GM12878 (cell line): ENCODE measurements around the gene RNF220. TPM values are rescaled to one million over a fixed set of nuclear protein-coding genes. Genes with fewer than 3 reads are reported as not detected.

Experiments
- ATAC-seq: fragments of 200-7000 bp; cut with Tn5 transposase; 3 replicates; pipeline ENCODE4 v1.9.1; 2020; ENCODE audit warnings: mild to moderate bottlenecking, moderate library complexity
- BruUV-seq: library from RNA; stranded (reverse); fragments of 400-500 nt; replicated peaks from 2 replicates; lab custom pipeline; 2021; lab: Mats Ljungman, UMichigan
- CTCF ChIA-PET: fragments of 300-600 bp; sonication (Branson Sonifier 250); formaldehyde crosslinking; extraction: SDS; loops from one replicate; lab custom pipeline; 2021; ENCODE audit warnings: inconsistent platforms; lab: Yijun Ruan, JAX
- POLR2A ChIA-PET: fragments of 350-600 bp; formaldehyde crosslinking; extraction: SDS; loops from one replicate; lab custom pipeline; 2021; ENCODE audit warnings: inconsistent platforms; lab: Charles Lee
- RAD21 ChIA-PET: fragments of 300-600 bp; sonication (Branson Sonifier 250); formaldehyde crosslinking; loops from one replicate; lab custom pipeline; 2023; ENCODE audit warnings: antibody characterized with exemption; ENCODE audit not compliant: unreplicated experiment; lab: Charles Lee
- SMC1A ChIA-PET: fragments of 300-600 bp; sonication (Branson Sonifier 250); formaldehyde crosslinking; loops from one replicate; lab custom pipeline; 2023; ENCODE audit not compliant: unreplicated experiment, uncharacterized antibody; lab: Charles Lee
- DNase-seq: peaks from one replicate; pipeline ENCODE4 v3.0.0-alpha.2; 2011; ENCODE audit warnings: low read depth, low spot score
- FAIRE-seq: peaks from 3 replicates; lab custom pipeline; 2011; peaks lifted over from hg19 to GRCh38; lab: Jason Lieb, UNC
- H2AFZ ChIP-seq: 2 replicates; pipeline ENCODE4 v1.6.0; 2011; ENCODE audit warnings: low read depth, low read length, control low read depth; ENCODE audit not compliant: control insufficient read depth
- H3K27ac ChIP-seq: 2 replicates; pipeline ENCODE4 v1.5.1; 2011; ENCODE audit warnings: control low read depth; ENCODE audit not compliant: control insufficient read depth, insufficient read depth
- H3K27me3 ChIP-seq, 2 experiments: replicated peaks in 1 of 2; 2 replicates each; pipeline versions ENCODE4 v1.6.0 to v1.6.1; 2011; ENCODE audit warnings: low read length in 1 of 2; ENCODE audit not compliant: control insufficient read depth in 2 of 2, insufficient read depth in 2 of 2
- H3K36me3 ChIP-seq, 2 experiments: 2 replicates each; pipeline ENCODE4 v1.5.1; 2011; ENCODE audit warnings: low read length in 1 of 2; ENCODE audit not compliant: control insufficient read depth in 2 of 2, insufficient read depth in 2 of 2
- H3K4me1 ChIP-seq: 2 replicates; pipeline ENCODE4 v1.6.1; 2011; ENCODE audit warnings: mild to moderate bottlenecking, low read length, moderate library complexity, mixed read lengths; ENCODE audit not compliant: control insufficient read depth, insufficient read depth
- H3K4me2 ChIP-seq: 2 replicates; pipeline ENCODE4 v1.6.0; 2011; ENCODE audit warnings: control low read depth; ENCODE audit not compliant: control insufficient read depth, insufficient read depth
- H3K4me3 ChIP-seq: fragments of 200-600 bp; sonication (generic); 2 replicates; pipeline ENCODE4 v1.5.1; 2016
- H3K79me2 ChIP-seq: 2 replicates; pipeline ENCODE4 v1.6.0; 2011; ENCODE audit warnings: low read length; ENCODE audit not compliant: control insufficient read depth, insufficient read depth
- H3K9ac ChIP-seq: 2 replicates; pipeline ENCODE4 v1.8.0; 2011; ENCODE audit warnings: low read length, control low read depth, mixed read lengths; ENCODE audit not compliant: control insufficient read depth, insufficient read depth
- H3K9me3 ChIP-seq: replicated peaks from 3 replicates; pipeline ENCODE4 v1.5.1; 2011; ENCODE audit warnings: mild to moderate bottlenecking, low read length; ENCODE audit not compliant: control insufficient read depth, insufficient read depth
- H4K20me1 ChIP-seq: 2 replicates; pipeline ENCODE4 v1.6.0; 2011; ENCODE audit not compliant: control insufficient read depth, insufficient read depth
- MTA3 ChIP-seq: IDR thresholded peaks from 2 replicates; pipeline ENCODE4 v1.6.1; 2012; ENCODE audit warnings: low read length, inconsistent platforms, borderline replicate concordance
- MYC ChIP-seq: IDR thresholded peaks from 2 replicates; pipeline ENCODE4 v1.6.1; 2011; ENCODE audit warnings: mild to moderate bottlenecking, low read length, moderate library complexity, inconsistent platforms; ENCODE audit not compliant: insufficient read depth, insufficient replicate concordance, insufficient read length, severe bottlenecking
- NFYB ChIP-seq: IDR thresholded peaks from 2 replicates; pipeline ENCODE4 v1.6.1; 2011; ENCODE audit warnings: low read depth, mild to moderate bottlenecking, low read length, improper control_type of control experiment, moderate library complexity; ENCODE audit not compliant: insufficient read depth
- NR2F1 ChIP-seq: fragments of 450-650 bp; conservative IDR thresholded peaks from 2 replicates; pipeline ENCODE4 v1.6.1; 2017; ENCODE audit warnings: mild to moderate bottlenecking
- RUNX3 ChIP-seq: IDR thresholded peaks from 2 replicates; pipeline ENCODE4 v1.6.1; 2012; ENCODE audit warnings: low read length, inconsistent platforms
- SIX5 ChIP-seq: IDR thresholded peaks from 2 replicates; pipeline ENCODE4 v1.6.1; 2011; ENCODE audit warnings: mild to moderate bottlenecking, low read depth, low read length, moderate library complexity; ENCODE audit not compliant: severe bottlenecking
- SMC3 ChIP-seq: IDR thresholded peaks from 2 replicates; pipeline ENCODE4 v1.6.1; 2011; ENCODE audit warnings: low read length, improper control_type of control experiment, borderline replicate concordance
- SREBF2 ChIP-seq: IDR thresholded peaks from 2 replicates; pipeline ENCODE4 v1.6.1; 2012; ENCODE audit warnings: mild to moderate bottlenecking, low read length
- STAT3 ChIP-seq: IDR thresholded peaks from 2 replicates; pipeline ENCODE4 v1.6.1; 2011; ENCODE audit warnings: low read depth, low read length, improper control_type of control experiment
- YBX1 ChIP-seq: fragments of 450-650 bp; IDR thresholded peaks from 2 replicates; pipeline ENCODE4 v1.6.1; 2016; ENCODE audit warnings: antibody characterized with exemption
- ZNF622 ChIP-seq: fragments of 450-650 bp; IDR thresholded peaks from 2 replicates; pipeline ENCODE4 v1.6.1; 2017; ENCODE audit warnings: mild to moderate bottlenecking, inconsistent platforms
- WGBS: methylation state at CpG from one replicate; pipeline ENCODE4 v1.1.6; 2016; ENCODE audit warnings: low lambda C conversion rate; ENCODE audit not compliant: insufficient replicate concordance, insufficient coverage; ENCODE audit errors: missing lambda C conversion rate; 5-methylcytosine and 5-hydroxymethylcytosine counted together
- in situ Hi-C: fragments of 300-500 bp; cut with MboI; formaldehyde crosslinking; loops from 9 replicates; pipeline ENCODE4 v1.14.3; 2018; ENCODE audit warnings: mixed read lengths
- intact Hi-C: fragments of 100-400 bp; cut with micrococcal nuclease; formaldehyde crosslinking; loops from one replicate; pipeline ENCODE4 v1.14.2; 2022; ENCODE audit not compliant: unreplicated experiment
- polyA plus RNA-seq, 11 experiments: library from polyadenylated mRNA; depleted of rRNA in 4 of 11; unstranded in 6 of 11; stranded (reverse) in 5 of 11; fragments of >200 nt; fragmentation: Nextera tagmentation in 4 of 11; fragmentation: Illumina TruSeq in 1 of 11; extraction: Ambion mirVana in 4 of 11; extraction: Trizol in 1 of 11; gene quantifications; 1 replicate in 1 of 11; 2 replicates in 10 of 11; pipeline versions ENCODE4 v1.2.1 to v1.2.3, GENCODE V29; 2011 to 2016; ENCODE audit warnings: inconsistent platforms in 2 of 11, missing spikeins in 2 of 11, low read depth in 1 of 11
- total RNA-seq, 4 experiments: library from RNA; depleted of rRNA in 3 of 4; stranded (reverse); fragments of >200 nt in 3 of 4; fragmentation: Illumina TruSeq in 1 of 4; extraction: Trizol in 1 of 4; gene quantifications; 2 replicates each; pipeline versions ENCODE4 v1.2.1 to v1.2.3, GENCODE V29; 2013 to 2021
- TF ChIP-seq, protein P1 (sequence below): IDR thresholded peaks from 2 replicates; pipeline ENCODE4 v1.6.1; 2012; ENCODE audit warnings: mild to moderate bottlenecking, low read depth, low read length
- TF ChIP-seq, protein P2 (sequence below): fragments of 450-650 bp; IDR thresholded peaks from 2 replicates; pipeline ENCODE4 v1.6.1; 2017; ENCODE audit warnings: mild to moderate bottlenecking, moderate library complexity
- TF ChIP-seq, protein P3 (sequence below): fragments of 450-650 bp; formaldehyde crosslinking; IDR thresholded peaks from 2 replicates; pipeline ENCODE4 v1.5.0; 2022; ENCODE audit warnings: mild to moderate bottlenecking, missing genetic modification characterization

RNF220 gene
- total and polyA plus RNA-seq, 10 of the 15 experiments (the other 5 are each of a cell fraction or from before 2014, with no cell fraction given) = 4.6 to 84.1 (median 53.7) TPM

DNA sequence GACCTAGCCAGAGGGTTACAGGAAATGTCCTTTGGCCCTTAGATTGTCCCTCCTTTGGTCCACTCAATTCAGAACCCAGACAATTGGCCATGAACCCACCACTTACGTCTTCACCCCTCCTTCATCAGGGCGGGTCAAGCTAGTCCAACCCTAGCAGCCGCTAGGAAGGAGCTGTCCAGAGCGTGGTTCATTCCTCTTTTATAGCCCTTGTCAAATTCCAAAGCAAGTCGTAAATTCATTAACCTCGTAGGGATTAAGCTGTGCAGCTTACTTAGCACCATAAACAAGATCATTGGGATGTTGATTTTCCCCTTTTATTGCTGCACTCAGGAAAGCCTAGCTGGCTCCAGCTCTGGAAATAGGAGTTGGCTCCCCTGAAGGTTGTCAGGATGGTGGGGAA lies 179.1 kb downstream of the RNF220 start:
- no peaks in the 10 kb centered on the region for H3K9me3 ChIP-seq
- SMC1A ChIA-PET = interaction anchor here (1.1 kb wide), 1 partner anchor 11 kb away, joined by 5 read pairs; no protein-coding TSS in a partner anchor
- intact Hi-C loops = no loop called here
- no peaks in the 10 kb centered on the region for H3K4me1 ChIP-seq
- ATAC-seq (no peak), DNase-seq (no peak), FAIRE-seq (no peak)
- H3K9ac ChIP-seq = no peak overlapping the region
- POLR2A ChIA-PET = interaction anchor here (0.6 kb wide), 1 partner anchor 23 kb away, joined by 5 read pairs; no protein-coding TSS in a partner anchor
- H3K4me2 ChIP-seq = no peak overlapping the region
- RAD21 ChIA-PET = no interaction called here
- no peaks in the 10 kb centered on the region for H4K20me1 ChIP-seq
- no peak overlapping the region for H2AFZ ChIP-seq
- 30% methylated on average over 6 of the region's 6 CpGs for WGBS
- peaks cover 0 to 3% of the 10 kb centered on the region in 2 experiments; a peak in 2 of 4 replicates for H3K27me3 ChIP-seq
- CTCF ChIA-PET = interaction anchor here (0.8 to 1.2 kb wide), 2 partner anchors 11 to 12 kb away, joined by 3 to 13 read pairs; no protein-coding TSS in a partner anchor
- no peak overlapping the region for H3K4me3 ChIP-seq
- H3K79me2 ChIP-seq = no peaks in the 10 kb centered on the region
- BruUV-seq = no TSS peak
- H3K27ac ChIP-seq = no peak overlapping the region
- in situ Hi-C loops = no loop called here
- H3K36me3 ChIP-seq = no peaks in the 10 kb centered on the region
- no peak for TF ChIP-seq SIX5
- TF ChIP-seq SREBF2 = no peak
- no peak for TF ChIP-seq MTA3
- TF ChIP-seq YBX1 = no peak
- TF ChIP-seq SMC3 = no peak
- no peak for TF ChIP-seq RUNX3
- TF ChIP-seq MYC = no peak
- TF ChIP-seq, protein P1, sequence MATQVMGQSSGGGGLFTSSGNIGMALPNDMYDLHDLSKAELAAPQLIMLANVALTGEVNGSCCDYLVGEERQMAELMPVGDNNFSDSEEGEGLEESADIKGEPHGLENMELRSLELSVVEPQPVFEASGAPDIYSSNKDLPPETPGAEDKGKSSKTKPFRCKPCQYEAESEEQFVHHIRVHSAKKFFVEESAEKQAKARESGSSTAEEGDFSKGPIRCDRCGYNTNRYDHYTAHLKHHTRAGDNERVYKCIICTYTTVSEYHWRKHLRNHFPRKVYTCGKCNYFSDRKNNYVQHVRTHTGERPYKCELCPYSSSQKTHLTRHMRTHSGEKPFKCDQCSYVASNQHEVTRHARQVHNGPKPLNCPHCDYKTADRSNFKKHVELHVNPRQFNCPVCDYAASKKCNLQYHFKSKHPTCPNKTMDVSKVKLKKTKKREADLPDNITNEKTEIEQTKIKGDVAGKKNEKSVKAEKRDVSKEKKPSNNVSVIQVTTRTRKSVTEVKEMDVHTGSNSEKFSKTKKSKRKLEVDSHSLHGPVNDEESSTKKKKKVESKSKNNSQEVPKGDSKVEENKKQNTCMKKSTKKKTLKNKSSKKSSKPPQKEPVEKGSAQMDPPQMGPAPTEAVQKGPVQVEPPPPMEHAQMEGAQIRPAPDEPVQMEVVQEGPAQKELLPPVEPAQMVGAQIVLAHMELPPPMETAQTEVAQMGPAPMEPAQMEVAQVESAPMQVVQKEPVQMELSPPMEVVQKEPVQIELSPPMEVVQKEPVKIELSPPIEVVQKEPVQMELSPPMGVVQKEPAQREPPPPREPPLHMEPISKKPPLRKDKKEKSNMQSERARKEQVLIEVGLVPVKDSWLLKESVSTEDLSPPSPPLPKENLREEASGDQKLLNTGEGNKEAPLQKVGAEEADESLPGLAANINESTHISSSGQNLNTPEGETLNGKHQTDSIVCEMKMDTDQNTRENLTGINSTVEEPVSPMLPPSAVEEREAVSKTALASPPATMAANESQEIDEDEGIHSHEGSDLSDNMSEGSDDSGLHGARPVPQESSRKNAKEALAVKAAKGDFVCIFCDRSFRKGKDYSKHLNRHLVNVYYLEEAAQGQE = no peak
- TF ChIP-seq, protein P2, sequence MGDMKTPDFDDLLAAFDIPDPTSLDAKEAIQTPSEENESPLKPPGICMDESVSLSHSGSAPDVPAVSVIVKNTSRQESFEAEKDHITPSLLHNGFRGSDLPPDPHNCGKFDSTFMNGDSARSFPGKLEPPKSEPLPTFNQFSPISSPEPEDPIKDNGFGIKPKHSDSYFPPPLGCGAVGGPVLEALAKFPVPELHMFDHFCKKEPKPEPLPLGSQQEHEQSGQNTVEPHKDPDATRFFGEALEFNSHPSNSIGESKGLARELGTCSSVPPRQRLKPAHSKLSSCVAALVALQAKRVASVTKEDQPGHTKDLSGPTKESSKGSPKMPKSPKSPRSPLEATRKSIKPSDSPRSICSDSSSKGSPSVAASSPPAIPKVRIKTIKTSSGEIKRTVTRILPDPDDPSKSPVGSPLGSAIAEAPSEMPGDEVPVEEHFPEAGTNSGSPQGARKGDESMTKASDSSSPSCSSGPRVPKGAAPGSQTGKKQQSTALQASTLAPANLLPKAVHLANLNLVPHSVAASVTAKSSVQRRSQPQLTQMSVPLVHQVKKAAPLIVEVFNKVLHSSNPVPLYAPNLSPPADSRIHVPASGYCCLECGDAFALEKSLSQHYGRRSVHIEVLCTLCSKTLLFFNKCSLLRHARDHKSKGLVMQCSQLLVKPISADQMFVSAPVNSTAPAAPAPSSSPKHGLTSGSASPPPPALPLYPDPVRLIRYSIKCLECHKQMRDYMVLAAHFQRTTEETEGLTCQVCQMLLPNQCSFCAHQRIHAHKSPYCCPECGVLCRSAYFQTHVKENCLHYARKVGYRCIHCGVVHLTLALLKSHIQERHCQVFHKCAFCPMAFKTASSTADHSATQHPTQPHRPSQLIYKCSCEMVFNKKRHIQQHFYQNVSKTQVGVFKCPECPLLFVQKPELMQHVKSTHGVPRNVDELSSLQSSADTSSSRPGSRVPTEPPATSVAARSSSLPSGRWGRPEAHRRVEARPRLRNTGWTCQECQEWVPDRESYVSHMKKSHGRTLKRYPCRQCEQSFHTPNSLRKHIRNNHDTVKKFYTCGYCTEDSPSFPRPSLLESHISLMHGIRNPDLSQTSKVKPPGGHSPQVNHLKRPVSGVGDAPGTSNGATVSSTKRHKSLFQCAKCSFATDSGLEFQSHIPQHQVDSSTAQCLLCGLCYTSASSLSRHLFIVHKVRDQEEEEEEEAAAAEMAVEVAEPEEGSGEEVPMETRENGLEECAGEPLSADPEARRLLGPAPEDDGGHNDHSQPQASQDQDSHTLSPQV = no peak
- TF ChIP-seq NR2F1 = no peak
- TF ChIP-seq NFYB = no peak
- TF ChIP-seq, protein P3, sequence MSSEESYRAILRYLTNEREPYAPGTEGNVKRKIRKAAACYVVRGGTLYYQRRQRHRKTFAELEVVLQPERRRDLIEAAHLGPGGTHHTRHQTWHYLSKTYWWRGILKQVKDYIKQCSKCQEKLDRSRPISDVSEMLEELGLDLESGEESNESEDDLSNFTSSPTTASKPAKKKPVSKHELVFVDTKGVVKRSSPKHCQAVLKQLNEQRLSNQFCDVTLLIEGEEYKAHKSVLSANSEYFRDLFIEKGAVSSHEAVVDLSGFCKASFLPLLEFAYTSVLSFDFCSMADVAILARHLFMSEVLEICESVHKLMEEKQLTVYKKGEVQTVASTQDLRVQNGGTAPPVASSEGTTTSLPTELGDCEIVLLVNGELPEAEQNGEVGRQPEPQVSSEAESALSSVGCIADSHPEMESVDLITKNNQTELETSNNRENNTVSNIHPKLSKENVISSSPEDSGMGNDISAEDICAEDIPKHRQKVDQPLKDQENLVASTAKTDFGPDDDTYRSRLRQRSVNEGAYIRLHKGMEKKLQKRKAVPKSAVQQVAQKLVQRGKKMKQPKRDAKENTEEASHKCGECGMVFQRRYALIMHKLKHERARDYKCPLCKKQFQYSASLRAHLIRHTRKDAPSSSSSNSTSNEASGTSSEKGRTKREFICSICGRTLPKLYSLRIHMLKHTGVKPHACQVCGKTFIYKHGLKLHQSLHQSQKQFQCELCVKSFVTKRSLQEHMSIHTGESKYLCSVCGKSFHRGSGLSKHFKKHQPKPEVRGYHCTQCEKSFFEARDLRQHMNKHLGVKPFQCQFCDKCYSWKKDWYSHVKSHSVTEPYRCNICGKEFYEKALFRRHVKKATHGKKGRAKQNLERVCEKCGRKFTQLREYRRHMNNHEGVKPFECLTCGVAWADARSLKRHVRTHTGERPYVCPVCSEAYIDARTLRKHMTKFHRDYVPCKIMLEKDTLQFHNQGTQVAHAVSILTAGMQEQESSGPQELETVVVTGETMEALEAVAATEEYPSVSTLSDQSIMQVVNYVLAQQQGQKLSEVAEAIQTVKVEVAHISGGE = no peak
- TF ChIP-seq ZNF622 = no peak
- TF ChIP-seq STAT3 = no peak
